Activated CD4-positive, alpha-beta T cell treated with anti-CD3 and anti-CD28 coated beads for 36 hours (primary cell): ENCODE data around the gene RALGPS1. TPM values are rescaled to one million over a fixed set of nuclear protein-coding genes. Genes with fewer than 3 reads are reported as not detected.
A peak's percentile ranks its signal among the peaks of the same experiment; 100 is the strongest.

ENCODE experiments used
- ATAC-seq: fragments of 200-7000 bp; cut with Tn5 transposase; one replicate; pipeline ENCODE4 v1.10.0; 2021; ENCODE audit warnings: mild to moderate bottlenecking, moderate library complexity
- CTCF ChIA-PET: fragments of 350-600 bp; sonication (Branson Sonifier 250); formaldehyde crosslinking; loops from one replicate; lab custom pipeline; 2021; ENCODE audit warnings: antibody characterized with exemption; lab: Charles Lee
- POLR2A ChIA-PET: fragments of 350-600 bp; sonication (Branson Sonifier 250); formaldehyde crosslinking; loops from one replicate; lab custom pipeline; 2021; ENCODE audit warnings: antibody characterized with exemption, inconsistent platforms; lab: Charles Lee
- DNase-seq: peaks from one replicate; pipeline ENCODE4 v3.0.0-alpha.2; 2020
- H3K27ac Mint-ChIP-seq: one replicate; pipeline ENCODE4 v1.8.0; 2021; ENCODE audit warnings: mixed read lengths
- H3K27me3 Mint-ChIP-seq: one replicate; pipeline ENCODE4 v1.8.0; 2021; ENCODE audit warnings: mixed read lengths
- H3K36me3 Mint-ChIP-seq: one replicate; pipeline ENCODE4 v1.8.0; 2021; ENCODE audit warnings: low read depth, mixed read lengths
- H3K4me1 Mint-ChIP-seq: one replicate; pipeline ENCODE4 v1.8.0; 2021; ENCODE audit warnings: mixed read lengths
- H3K4me3 Mint-ChIP-seq: one replicate; pipeline ENCODE4 v1.8.0; 2021; ENCODE audit warnings: mild to moderate bottlenecking, moderate library complexity, mixed read lengths
- H3K9me3 Mint-ChIP-seq: one replicate; pipeline ENCODE4 v1.8.0; 2021; ENCODE audit warnings: low read depth, mixed read lengths
- intact Hi-C, 2 experiments: fragments of 100-400 bp; cut with DNase I in 1 of 2; cut with micrococcal nuclease in 1 of 2; formaldehyde crosslinking; loops; one replicate each; pipeline versions ENCODE4 v1.14.2 to v1.15.1; 2022 to 2024; cut with DNase I, micrococcal nuclease
- total RNA-seq, 2 experiments: library from RNA; stranded (reverse); gene quantifications; one replicate each; pipeline ENCODE4 v1.2.3, GENCODE V29; 2021

RALGPS1 gene
- total RNA-seq, 2 experiments from 2014 or later: 1.2 to 2.2 TPM

GRCh38 chr9:126937444-126937843 is 22.9 kb downstream of the RALGPS1 start:
- Mint-ChIP-seq H3K4me1 (peaks cover 4% of the 10 kb centered on the region), H3K27me3 (peaks cover 11% of the 10 kb centered on the region), H3K4me3 (no peak overlapping the region), H3K27ac (no peak overlapping the region), H3K36me3 (no peaks in the 10 kb centered on the region), H3K9me3 (no peaks in the 10 kb centered on the region)
- ATAC-seq (no peak), DNase-seq (no peak)
- ChIA-PET CTCF (interaction anchor here (0.6 to 8.2 kb wide), 4 partner anchors 10 to 703 kb away, joined by 3 to 90 read pairs (median 4); no protein-coding TSS in a partner anchor), POLR2A (no interaction called here)
- intact Hi-C loops: no loop called here

GRCh38 chr9:126938327-126938726 is 23.7 kb downstream of the RALGPS1 start:
- POLR2A ChIA-PET: no interaction called here
- no peak overlapping the region for H3K4me3 Mint-ChIP-seq

GRCh38 chr9:126939821-126940221 is 25.2 kb downstream of the RALGPS1 start:
- CTCF ChIA-PET: interaction anchor here (0.7 to 8.2 kb wide), 11 partner anchors 15 to 481 kb away, joined by 3 to 90 read pairs (median 5); no protein-coding TSS in a partner anchor
- no peak for ATAC-seq
- Mint-ChIP-seq H3K36me3 (no peaks in the 10 kb centered on the region), H3K27me3 (peaks cover 16% of the 10 kb centered on the region), H3K4me1 (peaks cover 4% of the 10 kb centered on the region), H3K27ac (no peak overlapping the region), H3K4me3 (no peak overlapping the region), H3K9me3 (no peaks in the 10 kb centered on the region)
- intact Hi-C loops: loop anchor here (1.0 to 2.0 kb wide), 3 partner anchors 259 to 647 kb away; partner anchors contain the start of genes LRSAM1 (in 1 of the 2) and RPL12 (in 1 of the 2)
- DNase-seq: no peak
- POLR2A ChIA-PET: no interaction called here

More at GRCh38 chr9:126938327-126938726, 23.7 kb downstream of the RALGPS1 start:
- ATAC-seq (no peak), DNase-seq (no peak)
- Mint-ChIP-seq H3K36me3 (no peaks in the 10 kb centered on the region), H3K9me3 (no peaks in the 10 kb centered on the region), H3K27me3 (peaks cover 12% of the 10 kb centered on the region), H3K4me1 (peaks cover 4% of the 10 kb centered on the region), H3K27ac (no peak overlapping the region)
- intact Hi-C loops: no loop called here
- CTCF ChIA-PET: interaction anchor here (0.8 to 8.2 kb wide), 2 partner anchors 43 to 261 kb away, joined by 3 to 90 read pairs; no protein-coding TSS in a partner anchor

GRCh38 chr9:126942399-126942798 is 27.8 kb downstream of the RALGPS1 start:
- ATAC-seq: no peak
- Mint-ChIP-seq H3K27me3 (peaks cover 16% of the 10 kb centered on the region), H3K4me3 (no peak overlapping the region), H3K4me1 (peaks cover 4% of the 10 kb centered on the region), H3K9me3 (no peaks in the 10 kb centered on the region), H3K36me3 (no peaks in the 10 kb centered on the region), H3K27ac (no peak overlapping the region)
- POLR2A ChIA-PET: no interaction called here
- intact Hi-C loops: no loop called here
- CTCF ChIA-PET: interaction anchor here (0.8 to 8.2 kb wide), 8 partner anchors 17 to 792 kb away, joined by 3 to 90 read pairs (median 4); partner anchors contain the start of genes SLC2A8 and TOR2A
- DNase-seq: no peak

GRCh38 chr9:126945682-126946081 is 31.1 kb downstream of the RALGPS1 start:
- ChIA-PET POLR2A (no interaction called here), CTCF (no interaction called here)
- H3K9me3 Mint-ChIP-seq: no peaks in the 10 kb centered on the region
- H3K36me3 Mint-ChIP-seq: no peaks in the 10 kb centered on the region
- no peak overlapping the region for H3K27ac Mint-ChIP-seq
- peaks cover 14% of the 10 kb centered on the region for H3K27me3 Mint-ChIP-seq
- DNase-seq (no peak), ATAC-seq (no peak)
- peaks cover 1% of the 10 kb centered on the region for H3K4me1 Mint-ChIP-seq
- intact Hi-C loops: no loop called here
- no peak overlapping the region for H3K4me3 Mint-ChIP-seq

- DNase-seq: peak; percentile 28
- intact Hi-C loops: no loop called here
- CTCF ChIA-PET: interaction anchor here (0.5 to 1.4 kb wide), 3 partner anchors 251 to 976 kb away, joined by 3 to 5 read pairs (median 3); no protein-coding TSS in a partner anchor
Measured at GRCh38 chr9:126947529-126947928, 32.9 kb downstream of the RALGPS1 start.

GRCh38 chr9:126952205-126952977 is 37.8 kb downstream of the RALGPS1 start:
- no peak for ATAC-seq
- ChIA-PET CTCF (interaction anchor here (0.6 kb wide), 1 partner anchor 313 kb away, joined by 3 read pairs; no protein-coding TSS in a partner anchor), POLR2A (interaction anchor here (0.6 kb wide), 1 partner anchor 655 kb away, joined by 4 read pairs; no protein-coding TSS in a partner anchor)
- Mint-ChIP-seq H3K27ac (no peak overlapping the region), H3K36me3 (no peaks in the 10 kb centered on the region), H3K9me3 (no peaks in the 10 kb centered on the region), H3K4me1 (no peaks in the 10 kb centered on the region), H3K4me3 (no peak overlapping the region), H3K27me3 (peaks cover 2% of the 10 kb centered on the region)
- no peak for DNase-seq
- intact Hi-C loops: no loop called here

More at GRCh38 chr9:126947529-126947928, 32.9 kb downstream of the RALGPS1 start:
- no peaks in the 10 kb centered on the region for H3K36me3 Mint-ChIP-seq
- no peak overlapping the region for H3K27ac Mint-ChIP-seq
- POLR2A ChIA-PET: no interaction called here
- H3K9me3 Mint-ChIP-seq: no peaks in the 10 kb centered on the region
- no peaks in the 10 kb centered on the region for H3K4me1 Mint-ChIP-seq
- ATAC-seq: no peak
- no peak overlapping the region for H3K4me3 Mint-ChIP-seq
- peaks cover 5% of the 10 kb centered on the region for H3K27me3 Mint-ChIP-seq

- ChIA-PET CTCF (interaction anchor here (0.5 to 0.6 kb wide), 2 partner anchors 36 to 312 kb away, joined by 3 read pairs; no protein-coding TSS in a partner anchor), POLR2A (no interaction called here)
- Mint-ChIP-seq H3K27ac (no peak overlapping the region), H3K4me3 (no peak overlapping the region), H3K9me3 (no peaks in the 10 kb centered on the region), H3K4me1 (no peaks in the 10 kb centered on the region), H3K36me3 (no peaks in the 10 kb centered on the region), H3K27me3 (peaks cover 2% of the 10 kb centered on the region)
- ATAC-seq (no peak), DNase-seq (no peak)
- intact Hi-C loops: no loop called here
Measured at GRCh38 chr9:126953041-126953809, 38.6 kb downstream of the RALGPS1 start.

- no peaks in the 10 kb centered on the region for H3K4me1 Mint-ChIP-seq
- H3K9me3 Mint-ChIP-seq: no peaks in the 10 kb centered on the region
- no peak for ATAC-seq
- no peak overlapping the region for H3K4me3 Mint-ChIP-seq
- H3K27ac Mint-ChIP-seq: no peak overlapping the region
- CTCF ChIA-PET: no interaction called here
- intact Hi-C loops: no loop called here
- no peak for DNase-seq
- peaks cover 8% of the 10 kb centered on the region for H3K27me3 Mint-ChIP-seq
- no peaks in the 10 kb centered on the region for H3K36me3 Mint-ChIP-seq
- POLR2A ChIA-PET: no interaction called here
Measured at GRCh38 chr9:126955811-126956210, 41.2 kb downstream of the RALGPS1 start.

- Mint-ChIP-seq H3K27ac (no peak overlapping the region), H3K36me3 (no peaks in the 10 kb centered on the region), H3K9me3 (no peaks in the 10 kb centered on the region), H3K4me1 (no peaks in the 10 kb centered on the region), H3K4me3 (no peak overlapping the region), H3K27me3 (peaks cover 10% of the 10 kb centered on the region)
- CTCF ChIA-PET: interaction anchor here (1.8 kb wide), 1 partner anchor 241 kb away, joined by 6 read pairs; no protein-coding TSS in a partner anchor
- intact Hi-C loops: no loop called here
- DNase-seq: no peak
- peak; percentile 44 for ATAC-seq
- POLR2A ChIA-PET: no interaction called here
Measured at GRCh38 chr9:126956917-126957686, 42.5 kb downstream of the RALGPS1 start.
